Muscle layer of colon (tissue), 2 donors: Measurements from ENCODE around the gene CDCA7L.
"Not testable (repeated sequence)": the region's sequence is repeated elsewhere in the genome, so short reads cannot be mapped to it uniquely, and the experiment has no call there.

Experiments used
- H3K27ac ChIP-seq: one replicate; pipeline ENCODE4 v1.7.0; 2013; ENCODE audit warnings: low read depth, mild to moderate bottlenecking, low read length, moderate library complexity
- H3K27me3 ChIP-seq, 2 donors: one replicate each; pipeline ENCODE4 v1.7.0; 2013; ENCODE audit warnings: low read length in 2 of 2, mild to moderate bottlenecking in 2 of 2; ENCODE audit not compliant: insufficient read depth in 2 of 2, control insufficient read depth in 1 of 2
- H3K36me3 ChIP-seq: one replicate; pipeline ENCODE4 v1.7.0; 2013; ENCODE audit warnings: mild to moderate bottlenecking, low read length; ENCODE audit not compliant: insufficient read depth
- H3K4me1 ChIP-seq: one replicate; pipeline ENCODE4 v1.7.0; 2013; ENCODE audit warnings: mild to moderate bottlenecking, low read length; ENCODE audit not compliant: insufficient read depth
- H3K4me3 ChIP-seq, 2 donors: one replicate each; pipeline ENCODE4 v1.7.0; 2013; ENCODE audit warnings: low read length in 2 of 2, low read depth in 1 of 2, mild to moderate bottlenecking in 1 of 2, moderate library complexity in 1 of 2
- H3K9ac ChIP-seq: one replicate; pipeline ENCODE4 v1.7.0; 2013; ENCODE audit warnings: low read length
- H3K9me3 ChIP-seq: one replicate; pipeline ENCODE4 v1.7.0; 2013; ENCODE audit warnings: mild to moderate bottlenecking, low read length
- donor health status: abdominal sarcoma.
- donor health status: Adenocarcinoma of cecum.

CDCA7L gene

GRCh38 chr7:21903020-21903786, 42.5 kb downstream of the CDCA7L start:
- Histone ChIP-seq H3K36me3 (peaks cover 72% of the 10 kb centered on the region), H3K27ac (no peak overlapping the region)

GRCh38 chr7:21902240-21902639, 43.5 kb downstream of the CDCA7L start:
- H3K36me3 ChIP-seq, result peaks cover 63% of the 10 kb centered on the region
- no peak overlapping the region for H3K9ac ChIP-seq
- H3K27me3 ChIP-seq, result no peaks in the 10 kb centered on the region
- H3K4me3 ChIP-seq, result no peak overlapping the region
- no peaks in the 10 kb centered on the region for H3K9me3 ChIP-seq
- no peak overlapping the region for H3K27ac ChIP-seq
- no peaks in the 10 kb centered on the region for H3K4me1 ChIP-seq

More at GRCh38 chr7:21903020-21903786, 42.5 kb downstream of the CDCA7L start:
- Histone ChIP-seq H3K9me3 (no peaks in the 10 kb centered on the region), H3K4me3 (no peak overlapping the region), H3K4me1 (no peaks in the 10 kb centered on the region), H3K27me3 (no peaks in the 10 kb centered on the region), H3K9ac (no peak overlapping the region)

GRCh38 chr7:21898265-21898930, 47.3 kb downstream of the CDCA7L start:
- H3K9ac ChIP-seq, result no peak overlapping the region
- H3K4me3 ChIP-seq, result no peak overlapping the region
- no peaks in the 10 kb centered on the region for H3K4me1 ChIP-seq
- no peak overlapping the region for H3K27ac ChIP-seq
- no peaks in the 10 kb centered on the region for H3K9me3 ChIP-seq
- no peaks in the 10 kb centered on the region for H3K27me3 ChIP-seq
- peaks cover 33% of the 10 kb centered on the region for H3K36me3 ChIP-seq

- Histone ChIP-seq H3K4me3 (no peak overlapping the region), H3K4me1 (no peaks in the 10 kb centered on the region), H3K36me3 (no peaks in the 10 kb centered on the region), H3K9ac (no peak overlapping the region), H3K27me3 (no peaks in the 10 kb centered on the region), H3K27ac (no peak overlapping the region), H3K9me3 (no peaks in the 10 kb centered on the region)
These were observed 52.3 kb downstream of the CDCA7L start for GRCh38 chr7:21893401-21893800.

- no peaks in the 10 kb centered on the region for H3K4me1 ChIP-seq
- no peaks in the 10 kb centered on the region for H3K9me3 ChIP-seq
- no peak overlapping the region for H3K4me3 ChIP-seq
- H3K27ac ChIP-seq, result no peak overlapping the region
- H3K27me3 ChIP-seq, result no peaks in the 10 kb centered on the region
- H3K9ac ChIP-seq, result no peak overlapping the region
- no peaks in the 10 kb centered on the region for H3K36me3 ChIP-seq
These were observed 54.4 kb downstream of the CDCA7L start for GRCh38 chr7:21891291-21891690.

- no peaks in the 10 kb centered on the region for H3K36me3 ChIP-seq
- no peaks in the 10 kb centered on the region for H3K4me1 ChIP-seq
- no peak overlapping the region for H3K9ac ChIP-seq
- no peak overlapping the region for H3K4me3 ChIP-seq
- no peak overlapping the region for H3K27ac ChIP-seq
- no peaks in the 10 kb centered on the region for H3K27me3 ChIP-seq
- H3K9me3 ChIP-seq, result no peaks in the 10 kb centered on the region
These were observed 57.9 kb downstream of the CDCA7L start for GRCh38 chr7:21887779-21888178.

GRCh38 chr7:21887353-21887752, 58.3 kb downstream of the CDCA7L start:
- H3K27me3 ChIP-seq, result no peaks in the 10 kb centered on the region
- H3K4me1 ChIP-seq, result no peaks in the 10 kb centered on the region
- H3K9ac ChIP-seq, result no peak overlapping the region
- no peak overlapping the region for H3K4me3 ChIP-seq
- H3K36me3 ChIP-seq, result no peaks in the 10 kb centered on the region
- no peaks in the 10 kb centered on the region for H3K9me3 ChIP-seq
- H3K27ac ChIP-seq, result no peak overlapping the region

GRCh38 chr7:21886396-21886795, 59.3 kb downstream of the CDCA7L start:
- H3K9me3 ChIP-seq, result no peaks in the 10 kb centered on the region
- no peak overlapping the region for H3K27ac ChIP-seq

GRCh38 chr7:21884496-21884895, 61.2 kb downstream of the CDCA7L start:
- no peaks in the 10 kb centered on the region for H3K36me3 ChIP-seq
- no peaks in the 10 kb centered on the region for H3K4me1 ChIP-seq
- no peak overlapping the region for H3K9ac ChIP-seq
- no peaks in the 10 kb centered on the region for H3K9me3 ChIP-seq
- no peak overlapping the region for H3K4me3 ChIP-seq
- H3K27ac ChIP-seq, result no peak overlapping the region
- H3K27me3 ChIP-seq, result no peaks in the 10 kb centered on the region

More at GRCh38 chr7:21886396-21886795, 59.3 kb downstream of the CDCA7L start:
- Histone ChIP-seq H3K4me3 (no peak overlapping the region), H3K9ac (no peak overlapping the region), H3K4me1 (no peaks in the 10 kb centered on the region), H3K36me3 (no peaks in the 10 kb centered on the region), H3K27me3 (no peaks in the 10 kb centered on the region)

GRCh38 chr7:21883501-21883900, 62.2 kb downstream of the CDCA7L start:
- H3K9ac ChIP-seq, H3K4me1 ChIP-seq, H3K36me3 ChIP-seq, H3K27me3 ChIP-seq, H3K27ac ChIP-seq, H3K9me3 ChIP-seq, H3K4me3 ChIP-seq: not testable (repeated sequence)

- H3K4me3 ChIP-seq, result no peak overlapping the region
- H3K9ac ChIP-seq, result no peak overlapping the region
- H3K27ac ChIP-seq, result no peak overlapping the region
- no peaks in the 10 kb centered on the region for H3K9me3 ChIP-seq
- no peaks in the 10 kb centered on the region for H3K27me3 ChIP-seq
- no peaks in the 10 kb centered on the region for H3K36me3 ChIP-seq
- no peaks in the 10 kb centered on the region for H3K4me1 ChIP-seq
These were observed 62.6 kb downstream of the CDCA7L start for GRCh38 chr7:21883069-21883468.
